ENCODE measurements around the gene ITGB7. TPM values are rescaled to one million over a fixed set of nuclear protein-coding genes. Genes with fewer than 3 reads are reported as not detected.

ITGB7 gene
- total RNA-seq, 2 experiments from 2014 or later: 166 to 180 TPM

DNA sequence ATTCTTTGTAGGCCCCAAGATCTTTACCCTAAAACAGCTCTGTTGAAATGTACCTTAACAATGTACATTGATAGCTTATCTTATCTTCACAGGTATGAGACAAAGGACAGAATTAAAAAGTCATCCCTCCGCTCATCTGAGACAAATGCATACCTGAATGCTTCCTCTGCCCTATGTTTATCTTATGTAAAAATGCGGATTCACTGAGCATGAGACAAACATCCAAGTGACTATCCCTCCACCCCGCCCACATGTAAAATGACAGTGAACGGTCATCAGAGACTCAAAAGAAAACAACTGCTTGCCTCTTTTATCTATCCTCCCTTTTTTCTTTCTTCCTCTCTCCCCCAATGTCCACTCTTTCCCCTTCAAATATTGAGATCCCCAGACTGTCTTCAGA lies 63.7 kb downstream of the ITGB7 start:
- POLR2A ChIA-PET: no interaction called here
- no peak overlapping the region for H3K27ac Mint-ChIP-seq
- TF ChIP-seq, protein P1, sequence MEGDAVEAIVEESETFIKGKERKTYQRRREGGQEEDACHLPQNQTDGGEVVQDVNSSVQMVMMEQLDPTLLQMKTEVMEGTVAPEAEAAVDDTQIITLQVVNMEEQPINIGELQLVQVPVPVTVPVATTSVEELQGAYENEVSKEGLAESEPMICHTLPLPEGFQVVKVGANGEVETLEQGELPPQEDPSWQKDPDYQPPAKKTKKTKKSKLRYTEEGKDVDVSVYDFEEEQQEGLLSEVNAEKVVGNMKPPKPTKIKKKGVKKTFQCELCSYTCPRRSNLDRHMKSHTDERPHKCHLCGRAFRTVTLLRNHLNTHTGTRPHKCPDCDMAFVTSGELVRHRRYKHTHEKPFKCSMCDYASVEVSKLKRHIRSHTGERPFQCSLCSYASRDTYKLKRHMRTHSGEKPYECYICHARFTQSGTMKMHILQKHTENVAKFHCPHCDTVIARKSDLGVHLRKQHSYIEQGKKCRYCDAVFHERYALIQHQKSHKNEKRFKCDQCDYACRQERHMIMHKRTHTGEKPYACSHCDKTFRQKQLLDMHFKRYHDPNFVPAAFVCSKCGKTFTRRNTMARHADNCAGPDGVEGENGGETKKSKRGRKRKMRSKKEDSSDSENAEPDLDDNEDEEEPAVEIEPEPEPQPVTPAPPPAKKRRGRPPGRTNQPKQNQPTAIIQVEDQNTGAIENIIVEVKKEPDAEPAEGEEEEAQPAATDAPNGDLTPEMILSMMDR (IDR thresholded peaks at IDR 0.05): no peak

More for the DNA sequence above, 63.7 kb downstream of the ITGB7 start:
- Mint-ChIP-seq H3K36me3 (ENCODE audit: low read depth) (no peaks in the 10 kb centered on the region), H3K9me3 (no peaks in the 10 kb centered on the region), H3K4me3 (no peak overlapping the region), H3K27me3 (peaks cover 4% of the 10 kb centered on the region), H3K4me1 (ENCODE audit: low read depth) (no peaks in the 10 kb centered on the region)
- Histone ChIP-seq H3K27ac (ENCODE audit: low read depth in 1 of 2, low read length in 2 of 2) (no peak overlapping the region), H3K4me3 (ENCODE audit: low read length) (no peak overlapping the region), H3K9me3 (ENCODE audit: control insufficient read depth in 1 of 2, insufficient read depth in 1 of 2, low read length in 2 of 2) (peaks cover 0 to 5% of the 10 kb centered on the region in 2 experiments), H3K36me3 (ENCODE audit: insufficient read depth, low read length) (no peaks in the 10 kb centered on the region), H3K4me1 (ENCODE audit: insufficient read depth, low read length) (no peaks in the 10 kb centered on the region), H3K27me3 (ENCODE audit: control insufficient read depth in 1 of 2, insufficient read depth in 2 of 2, low read length in 2 of 2) (no peaks in the 10 kb centered on the region)
- intact Hi-C loops (cut with DNase I, micrococcal nuclease): loop anchor here in 1 of 2 experiments (10.0 kb wide), 1 partner anchor 501 kb away; no protein-coding TSS in a partner anchor
- CTCF ChIA-PET: no interaction called here
- ATAC-seq (ENCODE audit: poor library complexity) (no peak), DNase-seq (no peak)

Other genes with a start within 250 kb of the ITGB7 start
- 100 to 1,000 TPM; 794 to 806 TPM for gene EIF4B, start 200.8 kb downstream of the ITGB7 start, total RNA-seq
- 1 to 10 TPM; 2.3 to 3.0 TPM for gene TNS2, start 157.2 kb downstream of the ITGB7 start, total RNA-seq
- 10 to 100 TPM; 17.7 to 21.0 TPM for gene SPRYD3, start 127.9 kb downstream of the ITGB7 start, total RNA-seq
- under 1 TPM in 1 of 2 experiments, not detected in 1; 0.49 TPM for gene IGFBP6, start 109.6 kb downstream of the ITGB7 start, total RNA-seq
- under 1 TPM; 0.22 to 0.49 TPM for gene SOAT2, start 103.8 kb downstream of the ITGB7 start, total RNA-seq
- gene ZNF740, start 26.5 kb downstream of the ITGB7 start, total RNA-seq: 10 to 100 TPM; 24.4 to 24.7 TPM
- 10 to 100 TPM; 56.7 to 57.3 TPM for gene CSAD, start 26.3 kb downstream of the ITGB7 start, total RNA-seq
- gene RARG, start 25.0 kb upstream of the ITGB7 start, total RNA-seq: 10 to 100 TPM; 14.0 to 15.8 TPM
- gene ESPL1, start 61.0 kb upstream of the ITGB7 start, total RNA-seq: under 1 TPM; 0.20 to 0.71 TPM
- 100 to 1,000 TPM; 757 to 763 TPM for gene PFDN5, start 88.3 kb upstream of the ITGB7 start, total RNA-seq
- gene MYG1, start 92.4 kb upstream of the ITGB7 start, total RNA-seq: 10 to 100 TPM; 30.9 to 33.8 TPM
- gene AAAS, start 114.4 kb upstream of the ITGB7 start, total RNA-seq: 10 to 100 TPM; 21.0 to 22.7 TPM
- gene SP7, start 129.1 kb upstream of the ITGB7 start, total RNA-seq: under 1 TPM in 1 of 2 experiments, not detected in 1; 0.14 TPM
- 10 to 100 TPM; 42.3 to 43.3 TPM for gene SP1, start 172.9 kb upstream of the ITGB7 start, total RNA-seq
- gene AMHR2, start 216.6 kb upstream of the ITGB7 start, total RNA-seq: not detected
- 100 to 1,000 TPM; 133 to 142 TPM for gene PRR13, start 234.5 kb upstream of the ITGB7 start, total RNA-seq
- 1,000 to 10,000 TPM; 1,331 to 1,359 TPM for gene PCBP2, start 244.9 kb upstream of the ITGB7 start, total RNA-seq

Data from CD4-positive, alpha-beta T cell (primary cell).